Stimulated activated CD4-positive, alpha-beta T cell treated with anti-CD3 and anti-CD28 coated beads, Interleukin-2, amount 100 ng/mL, for 4 hours (primary cell): ENCODE measurements around the gene ZYX.
A peak's percentile ranks its signal among the peaks of the same experiment; 100 is the strongest.

Experiments used
- DNase-seq: peaks from one replicate; pipeline ENCODE4 v3.0.0-alpha.2; 2020; ENCODE audit warnings: low read depth

The ZYX gene, protein sequence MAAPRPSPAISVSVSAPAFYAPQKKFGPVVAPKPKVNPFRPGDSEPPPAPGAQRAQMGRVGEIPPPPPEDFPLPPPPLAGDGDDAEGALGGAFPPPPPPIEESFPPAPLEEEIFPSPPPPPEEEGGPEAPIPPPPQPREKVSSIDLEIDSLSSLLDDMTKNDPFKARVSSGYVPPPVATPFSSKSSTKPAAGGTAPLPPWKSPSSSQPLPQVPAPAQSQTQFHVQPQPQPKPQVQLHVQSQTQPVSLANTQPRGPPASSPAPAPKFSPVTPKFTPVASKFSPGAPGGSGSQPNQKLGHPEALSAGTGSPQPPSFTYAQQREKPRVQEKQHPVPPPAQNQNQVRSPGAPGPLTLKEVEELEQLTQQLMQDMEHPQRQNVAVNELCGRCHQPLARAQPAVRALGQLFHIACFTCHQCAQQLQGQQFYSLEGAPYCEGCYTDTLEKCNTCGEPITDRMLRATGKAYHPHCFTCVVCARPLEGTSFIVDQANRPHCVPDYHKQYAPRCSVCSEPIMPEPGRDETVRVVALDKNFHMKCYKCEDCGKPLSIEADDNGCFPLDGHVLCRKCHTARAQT

DNA sequence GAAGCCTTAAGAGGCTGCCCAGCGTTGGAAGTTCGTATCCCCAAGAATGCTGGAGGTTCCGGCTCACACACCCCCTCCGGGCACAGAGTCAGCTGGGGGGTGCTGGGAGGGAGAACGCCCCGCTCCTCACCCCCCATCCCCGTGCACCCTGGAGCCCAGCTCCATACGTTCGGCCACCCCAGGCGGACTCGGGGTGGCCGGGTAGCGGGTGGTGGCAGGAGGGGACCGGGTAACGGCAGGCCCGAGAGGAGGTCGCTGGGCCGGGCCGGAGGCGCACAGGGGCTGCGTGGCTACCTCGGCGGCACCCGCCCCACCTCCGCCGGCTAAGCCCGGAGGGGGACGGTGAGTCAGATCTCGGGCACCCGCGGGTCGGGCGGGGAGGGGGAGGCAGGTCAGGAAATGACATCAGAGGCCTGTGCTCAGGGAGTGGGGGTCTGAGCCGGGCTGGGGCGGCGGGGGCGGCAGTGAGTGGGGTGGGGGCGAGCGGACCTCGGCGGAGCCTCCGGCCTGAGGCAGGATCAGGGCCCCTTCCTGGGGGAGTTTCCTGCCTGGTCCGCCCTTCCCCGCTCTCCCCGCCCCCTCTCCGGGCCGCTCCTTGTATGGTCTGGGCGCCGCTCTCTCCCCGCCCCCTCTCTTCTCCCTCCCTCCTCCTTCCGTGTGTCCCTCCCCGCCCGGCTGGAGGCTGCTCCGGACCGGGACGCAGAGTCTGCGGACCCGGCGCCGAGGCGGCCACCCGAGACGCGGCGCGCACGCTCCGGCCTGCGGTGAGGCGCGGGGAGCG lies at the start of gene ZYX:
Gene ZYX, plus strand, starts transcription at position 700 of the 781 bp plus-strand sequence. CDS start 227 bp downstream, outside the sequence.
- peak; percentile 85 for DNase-seq

DNA sequence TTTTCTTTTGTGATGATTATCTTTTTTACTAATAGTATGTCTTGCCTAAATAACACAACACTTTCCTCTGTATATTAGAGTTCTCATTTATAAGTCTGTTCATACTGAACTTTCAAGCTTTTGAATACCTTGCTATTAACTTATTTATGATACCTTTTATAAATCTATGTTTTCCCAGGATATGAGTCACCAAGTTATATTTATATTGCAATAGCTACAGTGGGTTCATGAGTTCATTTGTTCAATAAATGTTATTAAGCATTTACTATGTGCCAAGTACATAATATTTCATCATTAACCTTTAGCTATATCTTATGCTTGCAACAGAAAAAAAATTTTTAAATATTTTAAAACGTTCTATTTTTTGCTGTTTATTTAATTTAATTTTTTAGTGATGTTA lies 46.9 kb upstream of the ZYX start:
- no peak for DNase-seq

DNA sequence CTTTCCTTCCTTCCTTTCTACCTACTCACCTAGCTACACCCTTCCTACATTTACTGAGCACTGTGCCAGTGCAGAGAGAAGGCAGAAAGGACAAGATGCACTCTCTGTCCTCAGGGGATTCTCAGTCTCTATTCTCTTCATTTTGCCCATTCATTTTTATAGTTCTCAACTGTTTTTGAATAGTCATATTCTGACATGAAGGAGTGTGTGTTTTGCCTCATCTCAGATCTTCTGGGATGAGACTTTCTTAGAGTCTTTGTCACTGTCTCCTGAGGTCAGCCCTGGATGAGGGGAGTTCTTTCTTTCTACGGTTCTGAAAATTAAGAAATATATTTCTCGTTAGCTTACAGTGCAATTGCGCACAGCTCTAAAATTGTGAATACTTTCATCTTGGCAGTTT lies 43.9 kb upstream of the ZYX start:
- no peak for DNase-seq

DNA sequence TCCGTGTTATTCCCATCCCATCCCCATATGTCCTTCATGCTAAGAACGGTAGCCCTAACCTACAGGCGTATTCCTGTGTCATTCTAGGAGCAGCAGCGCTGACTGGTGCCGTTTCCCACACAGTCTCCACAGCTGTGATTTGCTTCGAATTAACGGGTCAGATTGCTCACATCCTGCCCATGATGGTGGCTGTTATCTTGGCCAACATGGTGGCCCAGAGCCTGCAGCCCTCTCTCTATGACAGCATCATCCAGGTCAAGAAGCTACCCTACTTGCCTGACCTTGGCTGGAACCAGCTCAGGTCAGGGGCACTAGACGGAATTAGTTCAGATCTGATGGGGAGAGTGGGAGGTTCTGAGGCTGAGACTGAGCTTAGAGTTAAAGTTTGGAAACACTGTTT lies 39.3 kb upstream of the ZYX start:
- no peak for DNase-seq

DNA sequence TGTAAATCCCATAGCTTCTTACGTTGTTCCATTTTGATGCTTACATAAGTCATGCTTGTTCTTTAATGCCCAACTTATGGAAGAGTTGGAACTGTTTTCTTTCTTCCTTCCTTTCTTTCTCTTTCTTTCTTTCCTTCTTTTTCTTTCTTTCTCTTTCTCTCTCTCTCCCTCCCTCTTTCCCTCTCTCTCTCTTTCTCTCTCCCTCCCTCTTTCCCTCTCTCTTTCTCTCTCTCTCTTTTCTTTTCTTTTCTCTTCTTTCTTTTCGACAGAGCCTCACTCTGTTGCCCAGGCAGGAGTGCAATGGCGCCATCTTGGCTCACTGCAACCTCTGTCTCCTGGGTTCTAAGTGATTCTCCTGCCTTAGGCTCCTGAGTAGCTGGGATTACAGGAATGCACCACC lies 37.5 kb upstream of the ZYX start:
- no peak for DNase-seq

DNA sequence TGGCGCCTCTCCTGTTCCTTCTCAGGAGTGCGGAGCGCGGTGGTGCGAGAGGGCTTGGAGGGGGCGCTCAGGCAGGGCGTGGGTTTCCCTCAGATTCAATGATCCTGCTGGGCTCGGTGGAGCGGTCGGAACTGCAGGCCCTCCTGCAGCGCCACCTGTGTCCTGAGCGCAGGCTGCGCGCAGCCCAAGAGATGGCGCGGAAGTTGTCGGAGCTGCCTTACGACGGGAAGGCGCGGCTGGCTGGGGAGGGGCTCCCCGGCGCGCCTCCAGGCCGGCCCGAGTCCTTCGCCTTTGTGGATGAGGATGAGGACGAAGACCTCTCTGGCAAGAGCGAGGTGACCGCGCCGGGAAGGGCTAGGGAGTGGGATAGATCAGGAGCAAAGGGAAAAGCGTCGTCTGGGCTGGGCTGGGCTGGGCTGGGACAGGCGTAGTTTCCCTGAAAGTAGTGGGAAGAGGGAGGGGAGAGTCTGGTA lies 35.7 kb upstream of the ZYX start:
- DNase-seq: peak; percentile 39

DNA sequence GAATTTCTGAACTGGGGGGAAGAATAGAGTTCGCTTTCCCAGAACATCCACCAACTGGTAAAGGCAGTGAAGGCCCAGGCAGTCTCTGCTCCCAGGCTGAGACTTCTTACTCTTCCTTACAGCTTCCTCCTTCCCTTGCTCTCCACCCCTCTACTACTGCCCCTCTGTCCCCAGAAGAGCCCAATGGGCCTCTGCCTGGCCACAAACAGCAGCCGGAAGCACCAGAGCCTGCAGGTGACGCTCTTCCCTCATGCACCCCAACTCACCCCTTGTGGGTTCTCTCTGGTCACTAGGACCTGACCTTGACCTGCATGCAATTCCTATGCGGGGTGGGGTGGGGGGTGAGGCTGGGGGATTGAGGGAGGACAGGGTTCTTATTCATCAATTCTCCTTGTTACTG lies 35.1 kb upstream of the ZYX start:
- DNase-seq: no peak

DNA sequence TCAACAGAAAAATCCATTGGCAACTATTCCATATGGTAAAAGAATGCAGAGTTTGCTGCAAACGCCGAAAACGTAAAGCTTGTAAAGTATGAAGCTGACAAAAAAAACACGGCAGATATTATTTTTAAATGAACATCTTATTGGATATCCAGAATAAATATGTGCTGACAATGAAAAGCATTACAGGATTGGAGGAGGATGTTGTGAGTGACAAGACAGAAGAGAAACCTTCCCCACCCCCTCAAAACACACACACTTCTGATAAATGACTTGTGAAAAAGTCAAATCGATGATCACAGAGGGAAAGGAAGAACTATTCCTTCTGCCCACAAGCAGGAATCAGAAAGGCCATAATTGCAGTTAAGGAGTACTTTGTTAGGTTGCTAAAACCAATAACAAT lies 33.2 kb upstream of the ZYX start:
- no peak for DNase-seq

DNA sequence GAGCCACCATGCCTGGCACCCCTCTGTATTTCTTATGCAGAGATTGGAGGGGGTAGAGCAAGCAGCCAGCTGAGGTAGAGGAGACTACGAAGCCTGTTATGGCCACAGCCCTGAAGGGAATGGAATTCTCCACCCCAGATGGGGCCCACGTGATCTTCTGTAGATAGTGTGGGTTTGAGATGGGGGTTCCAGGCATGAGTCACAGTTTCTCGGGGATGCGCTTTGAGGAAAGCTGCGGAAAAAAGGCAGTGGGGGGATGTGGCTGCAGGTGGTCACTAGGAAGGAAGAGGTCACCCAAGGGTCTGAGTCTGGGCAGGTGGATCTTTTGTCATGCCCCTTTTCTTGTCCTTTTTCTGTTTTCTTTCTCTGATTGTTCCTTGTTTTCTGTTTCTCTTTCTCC lies 30.1 kb upstream of the ZYX start:
- DNase-seq: no peak

DNA sequence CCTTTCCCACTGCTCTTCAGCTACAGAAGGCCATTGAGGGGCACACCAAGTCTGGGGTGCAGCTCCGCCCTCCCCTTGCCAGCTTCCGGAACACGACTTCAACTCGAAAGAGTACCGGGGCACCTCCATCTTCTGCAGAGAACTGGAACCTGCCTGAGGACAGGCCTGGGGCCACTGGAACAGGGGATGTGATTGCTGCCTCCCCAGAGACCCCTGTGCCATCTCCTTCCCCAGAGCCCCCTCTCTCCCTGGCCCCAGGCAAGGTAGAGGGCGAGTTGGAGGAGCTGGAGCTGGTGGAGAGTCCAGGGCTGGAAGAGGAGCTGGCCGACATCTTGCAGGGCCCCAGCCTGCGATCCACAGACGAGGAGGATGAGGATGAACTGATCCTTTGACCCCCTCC lies 29.6 kb upstream of the ZYX start:
- DNase-seq: no peak

DNA sequence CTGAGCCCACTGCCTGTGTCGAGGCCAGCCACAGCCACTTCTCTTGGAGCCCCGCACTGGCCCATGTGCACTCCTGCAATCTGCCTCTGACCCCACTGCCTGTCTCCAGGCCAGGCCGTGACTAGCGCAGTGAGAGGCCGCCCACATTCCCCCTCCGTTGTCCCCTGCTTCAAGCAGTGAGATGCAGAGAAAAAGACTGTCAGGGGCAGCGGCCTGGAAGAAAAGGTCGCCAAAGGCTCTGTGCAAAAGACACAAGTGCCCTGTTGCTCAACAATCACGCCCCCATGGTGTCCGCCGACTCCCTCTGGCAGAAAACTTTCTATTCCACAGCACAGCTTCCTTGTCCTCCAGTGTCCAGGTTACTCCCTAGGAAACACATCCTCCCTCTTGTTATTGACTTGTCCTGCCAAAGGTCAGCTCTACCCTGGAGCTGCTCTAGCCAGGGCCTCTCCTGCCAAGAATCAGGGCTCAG lies 28.6 kb upstream of the ZYX start:
- no peak for DNase-seq

DNA sequence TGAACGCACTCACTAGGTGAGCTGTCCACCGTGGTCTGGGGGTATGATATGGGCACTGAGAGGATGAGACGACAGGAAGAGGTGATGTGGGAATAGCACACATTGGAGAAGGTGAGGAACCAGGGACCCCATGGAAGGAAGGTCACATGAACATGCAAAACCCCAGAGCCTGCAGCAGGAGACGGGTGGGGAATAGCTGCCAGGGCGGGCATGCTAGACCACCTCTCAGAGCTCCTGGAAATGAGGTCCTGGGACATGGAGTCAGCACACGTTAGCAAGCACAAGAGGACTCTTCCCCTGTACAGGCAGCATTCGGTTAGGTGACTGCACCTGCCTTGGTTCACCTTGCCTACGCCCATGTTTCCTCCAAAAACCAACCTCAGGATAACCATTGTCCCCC lies 26.8 kb upstream of the ZYX start:
- DNase-seq: no peak

DNA sequence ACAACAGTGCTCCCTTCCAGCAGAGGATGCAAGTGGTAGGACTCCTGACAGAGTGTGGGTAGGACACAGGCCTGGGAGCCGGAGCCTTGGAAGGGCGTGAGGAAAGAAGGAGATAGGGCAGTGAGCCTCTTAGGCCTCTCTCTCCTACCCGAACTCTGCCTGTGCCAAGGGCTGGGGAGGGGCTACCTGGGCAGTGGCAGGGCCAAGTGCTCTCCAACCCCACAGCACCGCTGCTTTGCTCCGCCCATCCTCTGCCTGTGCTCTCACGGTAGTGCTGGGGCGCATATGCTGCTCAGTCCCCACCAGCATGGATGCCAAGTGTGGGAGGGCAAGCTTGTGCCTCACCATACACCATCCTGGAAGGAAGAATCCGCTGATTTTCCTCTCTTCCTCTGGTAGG lies 26.2 kb upstream of the ZYX start:
- no peak for DNase-seq

DNA sequence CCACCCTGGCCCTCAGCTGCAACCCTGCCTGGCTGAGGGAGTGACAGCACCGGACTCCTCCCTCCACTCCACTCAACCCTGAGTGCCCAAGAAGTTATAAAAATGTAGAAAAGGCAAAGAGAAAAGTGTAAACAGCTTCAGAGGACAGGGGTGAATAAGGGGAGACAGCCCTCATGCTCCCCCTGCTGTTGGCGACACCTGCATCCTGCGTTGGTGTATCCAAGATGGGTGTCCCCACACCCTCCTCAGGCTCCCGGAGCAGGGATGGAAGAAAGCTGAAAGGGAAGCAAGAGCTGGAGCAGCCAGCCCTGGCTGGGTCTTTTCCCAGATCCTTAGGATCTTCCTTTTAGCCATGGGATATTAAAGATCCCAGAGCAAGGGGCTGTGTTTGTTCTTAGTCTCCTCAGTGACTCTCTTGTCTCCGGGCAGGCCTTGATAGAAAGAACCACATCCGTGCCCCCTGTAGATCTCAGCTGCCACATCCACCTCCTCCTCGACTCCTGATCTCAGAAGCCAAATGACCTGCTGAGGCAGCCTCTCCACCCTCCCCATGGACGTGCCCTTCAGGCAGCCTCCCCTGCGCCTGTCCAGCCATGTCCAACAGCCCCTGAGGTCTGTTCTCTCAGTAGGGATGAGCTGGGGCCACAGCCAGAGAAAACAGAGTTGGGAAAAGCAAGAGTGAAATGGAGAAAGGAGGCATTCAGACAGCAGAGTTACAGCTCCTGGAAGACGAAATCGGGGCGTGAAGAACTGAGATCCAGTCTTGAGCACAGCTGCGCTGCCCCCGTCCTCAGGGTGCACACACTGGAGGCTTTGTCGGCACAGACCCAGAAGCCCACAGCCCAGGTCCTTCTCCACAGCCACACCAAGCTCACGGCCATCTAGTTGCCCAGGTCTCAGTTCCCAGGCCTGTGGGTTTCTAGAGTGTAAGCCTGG lies 25.4 kb upstream of the ZYX start:
- DNase-seq: no peak

DNA sequence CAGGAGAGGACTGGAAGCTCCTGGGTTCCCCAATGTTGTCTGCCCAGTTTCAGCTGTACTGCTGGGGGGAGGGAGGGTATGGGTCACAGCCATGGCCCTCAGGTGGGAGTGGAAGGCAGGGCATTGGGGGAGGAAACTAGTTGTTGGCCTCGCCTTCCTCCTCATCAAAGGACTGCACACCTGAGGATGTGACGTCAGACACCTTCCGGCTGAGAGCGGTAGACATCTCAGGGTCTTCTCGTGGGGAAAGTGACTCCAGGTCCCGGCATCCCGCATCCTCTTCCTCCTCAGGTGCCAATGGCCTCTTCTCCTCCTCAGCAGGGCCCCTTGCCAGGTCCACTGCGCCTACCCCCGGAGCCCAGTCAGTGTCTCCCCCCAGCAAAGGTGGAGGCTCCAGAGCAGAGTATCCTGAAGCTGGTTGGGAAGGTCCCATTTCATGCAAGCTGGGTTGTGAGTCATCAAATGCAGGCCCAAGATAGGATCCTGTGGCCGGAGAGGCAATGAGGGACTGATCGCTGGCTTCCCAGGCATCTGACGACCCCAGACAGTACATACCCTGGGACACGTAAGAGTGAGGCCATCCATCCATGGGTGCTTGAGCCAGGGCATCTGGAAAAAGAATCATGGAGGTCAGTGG lies 24.6 kb upstream of the ZYX start:
- DNase-seq: no peak

DNA sequence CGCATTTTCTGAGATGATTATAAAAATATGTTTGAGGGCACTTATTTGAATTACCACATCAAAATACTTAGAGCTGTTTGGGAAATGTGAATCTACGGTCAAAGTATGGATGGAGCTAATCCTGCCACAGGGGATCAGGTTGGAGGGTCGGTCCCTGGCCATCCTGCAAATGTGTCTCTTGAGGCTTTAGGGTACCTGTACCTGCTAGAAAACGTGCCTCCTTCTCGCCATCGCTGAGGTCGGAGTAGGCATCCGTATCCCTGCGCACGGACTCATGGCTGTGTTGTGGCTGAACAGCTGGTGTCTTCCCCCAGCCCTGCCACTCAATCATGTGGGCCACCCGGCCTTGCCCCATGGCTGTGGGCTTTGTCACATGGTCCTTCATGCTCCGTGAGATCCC lies 22.5 kb upstream of the ZYX start:
- DNase-seq: no peak

DNA sequence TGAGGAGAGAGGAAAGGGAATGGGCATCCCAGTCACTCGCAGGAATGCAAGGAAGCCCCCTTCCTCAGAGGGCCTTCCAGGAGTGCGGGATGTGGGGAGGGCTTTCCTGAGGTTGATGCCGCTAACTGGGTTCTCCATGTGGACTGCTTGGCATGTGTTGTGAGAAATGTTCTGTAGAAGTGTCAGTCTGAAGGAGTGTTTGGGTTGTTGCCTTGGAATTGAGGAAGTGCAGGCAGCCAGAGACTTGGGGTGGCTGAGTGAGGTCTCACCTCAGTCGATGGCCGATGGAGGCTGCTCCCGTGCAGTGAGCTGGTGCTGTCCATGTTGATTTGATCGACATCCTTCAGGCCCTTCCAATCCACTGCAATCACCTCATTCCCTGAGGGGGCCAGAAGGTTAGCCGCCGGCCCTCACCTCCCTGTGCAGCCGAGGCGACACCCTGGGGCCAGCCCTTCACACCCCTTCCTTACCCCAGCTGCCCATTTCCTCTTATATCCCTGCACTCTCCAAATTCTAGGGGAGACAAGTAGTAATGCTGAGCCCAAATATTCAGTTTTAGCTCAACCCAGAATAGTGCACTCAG lies 21.3 kb upstream of the ZYX start:
- no peak for DNase-seq

DNA sequence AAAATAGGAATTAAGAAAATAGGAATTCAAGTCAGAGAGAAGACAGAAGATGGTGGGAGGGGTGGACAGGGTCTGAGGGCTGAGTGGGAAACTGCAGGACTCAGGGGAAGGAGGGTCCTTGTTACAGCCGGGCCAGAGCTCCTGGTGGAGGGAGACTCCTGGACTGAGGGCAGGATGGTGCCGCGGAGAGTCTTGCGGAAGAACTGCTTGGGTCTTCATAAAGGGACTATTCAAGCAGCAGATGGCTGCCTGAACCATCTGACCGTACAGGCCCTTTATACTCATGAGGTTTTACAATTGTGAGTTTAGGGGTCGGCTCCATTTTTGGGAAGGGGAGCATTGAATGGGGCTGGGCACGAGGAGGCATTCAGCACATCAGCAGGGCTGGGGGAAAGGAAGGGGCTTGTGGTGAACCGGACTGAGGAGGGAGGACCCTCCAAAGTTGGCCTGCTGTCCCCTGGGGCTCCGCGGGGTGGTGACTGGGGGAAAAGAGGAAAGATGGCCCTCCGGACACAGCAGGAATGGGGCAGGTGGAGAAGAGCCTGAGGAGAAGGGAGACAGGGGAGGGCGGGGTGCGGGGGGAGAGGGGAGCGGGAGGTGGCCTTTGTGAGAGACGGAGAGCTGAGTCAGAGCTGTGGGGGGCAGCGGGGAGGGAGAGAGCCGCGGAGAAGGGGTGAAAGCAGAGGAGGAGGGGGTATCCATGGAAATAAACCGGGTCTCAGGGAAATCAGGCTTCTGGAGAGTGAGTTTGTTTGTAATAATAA lies 20.2 kb upstream of the ZYX start:
- DNase-seq: no peak

DNA sequence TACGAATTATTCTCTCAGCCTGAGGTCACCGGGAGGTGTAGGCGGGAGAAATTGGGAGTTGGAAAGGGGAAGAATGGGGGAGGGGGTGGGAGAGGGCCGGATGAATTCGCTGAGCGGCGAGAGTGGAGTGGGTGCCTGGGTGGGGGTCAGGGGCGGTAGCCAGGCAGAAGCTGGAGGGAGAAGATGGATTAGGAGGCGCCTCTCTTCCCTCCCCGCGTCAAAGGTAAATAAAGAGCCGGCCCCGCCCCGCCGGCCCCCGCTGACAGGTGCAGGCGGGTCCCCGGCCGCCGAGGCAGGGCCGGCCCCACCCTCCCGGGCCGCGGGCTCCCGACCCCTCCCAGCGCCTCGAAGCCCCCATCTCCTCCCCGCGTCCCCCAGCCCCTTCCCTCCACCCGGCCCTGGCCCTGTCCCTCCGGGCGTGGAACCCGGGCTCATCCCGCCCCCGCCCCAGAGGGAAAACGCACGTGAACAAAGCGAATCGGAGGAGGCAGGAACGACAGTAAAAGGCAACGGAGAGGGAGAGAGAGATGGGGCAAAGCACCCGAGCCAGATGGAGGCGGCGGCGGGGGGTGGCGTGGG lies 19.5 kb upstream of the ZYX start:
- DNase-seq: no peak
